ENCODE results near the gene CNKSR3.

DNA sequence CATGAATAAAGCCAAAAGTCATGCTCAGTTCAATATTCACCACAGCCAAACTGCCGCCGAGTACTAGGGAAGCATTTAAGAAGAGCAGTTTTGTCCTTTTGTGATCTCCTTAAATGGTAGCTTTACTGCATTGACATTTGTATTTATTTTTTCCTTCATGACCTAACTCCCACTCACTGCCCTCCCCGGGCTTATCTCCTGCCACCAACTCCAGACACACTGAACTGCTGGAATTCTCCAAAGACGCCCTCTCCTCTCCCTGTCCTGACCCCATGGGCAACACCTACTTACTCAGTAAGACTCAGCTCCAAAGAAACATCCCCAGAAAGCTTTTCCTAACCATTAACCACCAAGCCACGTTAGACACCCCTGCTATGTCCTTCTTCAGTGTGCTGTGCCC, 48.5 kb upstream of the CNKSR3 start:
- TF ChIP-seq, protein P1, sequence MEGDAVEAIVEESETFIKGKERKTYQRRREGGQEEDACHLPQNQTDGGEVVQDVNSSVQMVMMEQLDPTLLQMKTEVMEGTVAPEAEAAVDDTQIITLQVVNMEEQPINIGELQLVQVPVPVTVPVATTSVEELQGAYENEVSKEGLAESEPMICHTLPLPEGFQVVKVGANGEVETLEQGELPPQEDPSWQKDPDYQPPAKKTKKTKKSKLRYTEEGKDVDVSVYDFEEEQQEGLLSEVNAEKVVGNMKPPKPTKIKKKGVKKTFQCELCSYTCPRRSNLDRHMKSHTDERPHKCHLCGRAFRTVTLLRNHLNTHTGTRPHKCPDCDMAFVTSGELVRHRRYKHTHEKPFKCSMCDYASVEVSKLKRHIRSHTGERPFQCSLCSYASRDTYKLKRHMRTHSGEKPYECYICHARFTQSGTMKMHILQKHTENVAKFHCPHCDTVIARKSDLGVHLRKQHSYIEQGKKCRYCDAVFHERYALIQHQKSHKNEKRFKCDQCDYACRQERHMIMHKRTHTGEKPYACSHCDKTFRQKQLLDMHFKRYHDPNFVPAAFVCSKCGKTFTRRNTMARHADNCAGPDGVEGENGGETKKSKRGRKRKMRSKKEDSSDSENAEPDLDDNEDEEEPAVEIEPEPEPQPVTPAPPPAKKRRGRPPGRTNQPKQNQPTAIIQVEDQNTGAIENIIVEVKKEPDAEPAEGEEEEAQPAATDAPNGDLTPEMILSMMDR (IDR thresholded peaks at IDR 0.05; ENCODE audit: insufficient read depth, low read length), result no peak
- no peak for TF ChIP-seq SPI1 (IDR thresholded peaks at IDR 0.05; ENCODE audit: borderline replicate concordance, low read depth)
- no peak for TF ChIP-seq GABPA (IDR thresholded peaks at IDR 0.05; ENCODE audit: low read depth)
- TF ChIP-seq, protein P2, sequence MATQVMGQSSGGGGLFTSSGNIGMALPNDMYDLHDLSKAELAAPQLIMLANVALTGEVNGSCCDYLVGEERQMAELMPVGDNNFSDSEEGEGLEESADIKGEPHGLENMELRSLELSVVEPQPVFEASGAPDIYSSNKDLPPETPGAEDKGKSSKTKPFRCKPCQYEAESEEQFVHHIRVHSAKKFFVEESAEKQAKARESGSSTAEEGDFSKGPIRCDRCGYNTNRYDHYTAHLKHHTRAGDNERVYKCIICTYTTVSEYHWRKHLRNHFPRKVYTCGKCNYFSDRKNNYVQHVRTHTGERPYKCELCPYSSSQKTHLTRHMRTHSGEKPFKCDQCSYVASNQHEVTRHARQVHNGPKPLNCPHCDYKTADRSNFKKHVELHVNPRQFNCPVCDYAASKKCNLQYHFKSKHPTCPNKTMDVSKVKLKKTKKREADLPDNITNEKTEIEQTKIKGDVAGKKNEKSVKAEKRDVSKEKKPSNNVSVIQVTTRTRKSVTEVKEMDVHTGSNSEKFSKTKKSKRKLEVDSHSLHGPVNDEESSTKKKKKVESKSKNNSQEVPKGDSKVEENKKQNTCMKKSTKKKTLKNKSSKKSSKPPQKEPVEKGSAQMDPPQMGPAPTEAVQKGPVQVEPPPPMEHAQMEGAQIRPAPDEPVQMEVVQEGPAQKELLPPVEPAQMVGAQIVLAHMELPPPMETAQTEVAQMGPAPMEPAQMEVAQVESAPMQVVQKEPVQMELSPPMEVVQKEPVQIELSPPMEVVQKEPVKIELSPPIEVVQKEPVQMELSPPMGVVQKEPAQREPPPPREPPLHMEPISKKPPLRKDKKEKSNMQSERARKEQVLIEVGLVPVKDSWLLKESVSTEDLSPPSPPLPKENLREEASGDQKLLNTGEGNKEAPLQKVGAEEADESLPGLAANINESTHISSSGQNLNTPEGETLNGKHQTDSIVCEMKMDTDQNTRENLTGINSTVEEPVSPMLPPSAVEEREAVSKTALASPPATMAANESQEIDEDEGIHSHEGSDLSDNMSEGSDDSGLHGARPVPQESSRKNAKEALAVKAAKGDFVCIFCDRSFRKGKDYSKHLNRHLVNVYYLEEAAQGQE (IDR thresholded peaks at IDR 0.05; ENCODE audit: insufficient replicate concordance, low read depth), result no peak
- TF ChIP-seq POLR2AphosphoS5 (IDR thresholded peaks at IDR 0.05; ENCODE audit: low read depth), result no peak

Data from HL-60 (cell line).